Coronary artery (tissue), 2 donors: ENCODE results near the gene NBAS.

Experiments
- DNase-seq: peaks from one replicate; pipeline ENCODE4 v3.0.0-alpha.2; 2017; ENCODE audit warnings: low spot score
- H3K27ac ChIP-seq, 2 donors: fragments of 200-600 bp; sonication (generic); one replicate each; pipeline ENCODE4 v1.5.1; 2016 to 2019
- H3K4me3 ChIP-seq: fragments of 200-600 bp; sonication (generic); 2 replicates; pipeline ENCODE4 v1.5.1; 2016; ENCODE audit warnings: mild to moderate bottlenecking, moderate library complexity
- TF ChIP-seq, protein P1 (sequence below): fragments of 200-600 bp; sonication (generic); IDR thresholded peaks from one replicate; pipeline ENCODE4 v1.5.1; 2019; ENCODE audit warnings: antibody characterized with exemption

Gene NBAS

GRCh38 chr2:15363142-15363541 lies 198.0 kb downstream of the NBAS start:
- Histone ChIP-seq H3K27ac (no peak overlapping the region), H3K4me3 (no peak overlapping the region)
- TF ChIP-seq, protein P1, sequence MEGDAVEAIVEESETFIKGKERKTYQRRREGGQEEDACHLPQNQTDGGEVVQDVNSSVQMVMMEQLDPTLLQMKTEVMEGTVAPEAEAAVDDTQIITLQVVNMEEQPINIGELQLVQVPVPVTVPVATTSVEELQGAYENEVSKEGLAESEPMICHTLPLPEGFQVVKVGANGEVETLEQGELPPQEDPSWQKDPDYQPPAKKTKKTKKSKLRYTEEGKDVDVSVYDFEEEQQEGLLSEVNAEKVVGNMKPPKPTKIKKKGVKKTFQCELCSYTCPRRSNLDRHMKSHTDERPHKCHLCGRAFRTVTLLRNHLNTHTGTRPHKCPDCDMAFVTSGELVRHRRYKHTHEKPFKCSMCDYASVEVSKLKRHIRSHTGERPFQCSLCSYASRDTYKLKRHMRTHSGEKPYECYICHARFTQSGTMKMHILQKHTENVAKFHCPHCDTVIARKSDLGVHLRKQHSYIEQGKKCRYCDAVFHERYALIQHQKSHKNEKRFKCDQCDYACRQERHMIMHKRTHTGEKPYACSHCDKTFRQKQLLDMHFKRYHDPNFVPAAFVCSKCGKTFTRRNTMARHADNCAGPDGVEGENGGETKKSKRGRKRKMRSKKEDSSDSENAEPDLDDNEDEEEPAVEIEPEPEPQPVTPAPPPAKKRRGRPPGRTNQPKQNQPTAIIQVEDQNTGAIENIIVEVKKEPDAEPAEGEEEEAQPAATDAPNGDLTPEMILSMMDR, result no peak
- no peak for DNase-seq

DNA sequence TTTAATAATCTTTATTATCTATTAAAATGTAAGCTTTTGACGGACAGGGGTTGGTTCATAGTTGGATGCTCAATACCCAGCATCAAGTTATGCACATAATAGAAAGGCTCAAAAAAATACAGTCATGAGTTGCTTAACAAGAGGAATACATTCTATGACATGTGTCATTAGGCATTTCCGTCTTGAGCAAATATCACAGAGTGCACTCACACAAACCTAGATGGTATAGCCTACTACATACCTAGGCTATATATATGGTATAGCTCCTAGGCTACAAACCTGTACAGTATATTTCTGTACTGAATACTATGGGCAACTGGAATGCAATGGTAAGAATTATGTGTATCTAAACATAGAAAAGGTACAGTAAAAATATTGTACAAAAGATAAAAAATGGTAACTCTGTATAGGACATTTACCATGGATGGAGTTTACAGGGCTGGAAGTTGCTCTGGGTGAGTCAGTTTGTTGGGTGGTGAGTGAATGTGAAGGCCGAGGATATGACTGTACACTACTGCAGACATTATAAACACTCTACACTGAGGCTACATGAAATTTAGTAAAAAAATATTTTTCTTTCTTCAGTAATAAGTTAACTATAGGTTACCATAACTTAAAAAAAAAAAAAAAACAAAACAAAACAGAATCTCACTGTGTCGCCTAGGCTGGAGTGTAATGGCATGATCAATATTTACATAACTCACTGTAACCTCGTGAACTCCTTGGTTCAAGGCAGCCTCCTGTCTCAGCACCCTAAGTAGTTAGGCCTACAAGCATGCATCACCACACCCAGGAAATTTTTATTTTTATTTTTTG lies 201.2 kb downstream of the NBAS start:
- Histone ChIP-seq H3K27ac (no peak overlapping the region), H3K4me3 (no peak overlapping the region)
- TF ChIP-seq, protein P1, result no peak
- no peak for DNase-seq

DNA sequence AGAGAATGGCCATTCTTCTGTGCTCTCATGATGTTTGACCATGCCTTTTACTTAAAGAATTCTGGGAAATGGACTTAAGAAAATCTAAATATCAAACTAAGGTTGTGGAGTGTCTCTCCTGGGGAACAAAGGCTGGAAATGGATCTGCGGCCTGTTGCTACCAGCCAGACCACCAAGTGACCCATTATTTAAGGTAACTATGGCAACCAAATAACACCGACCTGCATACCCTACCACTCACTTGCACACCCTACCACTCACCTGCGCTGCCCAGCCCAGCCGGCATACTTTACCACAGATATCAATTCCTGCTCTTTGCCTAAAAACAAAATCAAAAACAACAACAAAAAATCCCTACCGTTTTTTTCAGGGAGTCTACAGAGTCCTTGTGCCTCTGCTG lies 203.2 kb downstream of the NBAS start:
- TF ChIP-seq, protein P1, result no peak
- no peak for DNase-seq
- no peak overlapping the region for H3K4me3 ChIP-seq
- no peak overlapping the region for H3K27ac ChIP-seq

- H3K27ac ChIP-seq, result no peak overlapping the region
Observed at GRCh38 chr2:15357186-15357585, 203.9 kb downstream of the NBAS start.

GRCh38 chr2:15355386-15355785 lies 205.7 kb downstream of the NBAS start:
- Histone ChIP-seq H3K27ac (no peak overlapping the region), H3K4me3 (no peak overlapping the region)
- TF ChIP-seq, protein P1, result no peak
- DNase-seq, result no peak

More at GRCh38 chr2:15357186-15357585, 203.9 kb downstream of the NBAS start:
- DNase-seq, result no peak
- no peak overlapping the region for H3K4me3 ChIP-seq
- TF ChIP-seq, protein P1, result no peak

- H3K27ac ChIP-seq, result no peak overlapping the region
- TF ChIP-seq, protein P1, result no peak
- DNase-seq, result no peak
- H3K4me3 ChIP-seq, result no peak overlapping the region
Observed at GRCh38 chr2:15354596-15355366, 206.4 kb downstream of the NBAS start.

DNA sequence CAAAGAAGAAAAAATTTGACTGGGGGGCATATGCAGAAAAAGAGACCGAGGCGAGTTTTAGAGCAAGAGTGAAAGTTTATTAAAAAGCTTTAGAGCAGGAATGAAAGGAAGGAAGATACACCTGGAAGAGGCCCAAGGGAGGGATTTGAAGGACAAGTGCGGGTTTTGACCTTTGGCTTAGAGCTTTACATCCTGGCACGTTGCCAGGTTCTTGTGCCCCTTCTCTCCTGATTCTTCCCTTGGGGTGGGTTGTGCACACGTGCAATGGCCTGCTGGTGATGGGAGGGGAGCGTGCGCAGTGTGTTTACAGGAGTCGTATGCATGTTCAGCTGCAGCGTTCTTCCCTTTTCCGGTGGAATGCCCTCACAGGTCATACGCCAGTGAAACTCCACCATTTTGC lies 208.8 kb downstream of the NBAS start:
- TF ChIP-seq, protein P1, result no peak
- no peak overlapping the region for H3K4me3 ChIP-seq
- no peak overlapping the region for H3K27ac ChIP-seq
- no peak for DNase-seq
